HEK293T (cell line): ENCODE measurements around the gene CAPRIN1.

ENCODE experiments used
- CTCF ChIA-PET: fragments of 350-600 bp; formaldehyde crosslinking; extraction: SDS; loops from one replicate; lab custom pipeline; 2021; ENCODE audit warnings: antibody characterized with exemption, inconsistent platforms; lab: Yijun Ruan, JAX
- POLR2A ChIA-PET: fragments of 350-600 bp; formaldehyde crosslinking; extraction: SDS; loops from one replicate; lab custom pipeline; 2020; ENCODE audit warnings: antibody characterized with exemption, inconsistent platforms; lab: Yijun Ruan, JAX
- DNase-seq: peaks from one replicate; pipeline ENCODE4 v3.0.0; 2012; ENCODE audit warnings: mixed read lengths; ENCODE audit errors: extremely low spot score
- ARNT ChIP-seq: fragments of 450-650 bp; IDR thresholded peaks from 2 replicates; pipeline ENCODE4 v1.6.1; 2017; ENCODE audit warnings: mild to moderate bottlenecking
- BHLHE40 ChIP-seq: fragments of 450-650 bp; IDR thresholded peaks from 2 replicates; pipeline ENCODE4 v1.6.1; 2016; ENCODE audit warnings: mild to moderate bottlenecking, moderate library complexity, borderline replicate concordance
- CTBP1 ChIP-seq: fragments of 450-650 bp; IDR thresholded peaks from 2 replicates; pipeline ENCODE4 v1.6.1; 2016; ENCODE audit warnings: borderline replicate concordance
- ELF4 ChIP-seq: fragments of 450-650 bp; IDR thresholded peaks from 2 replicates; pipeline ENCODE4 v1.6.1; 2017; ENCODE audit warnings: antibody characterized with exemption
- FOXA1 ChIP-seq: fragments of 450-650 bp; IDR thresholded peaks from 2 replicates; pipeline ENCODE4 v1.6.1; 2016; ENCODE audit warnings: mild to moderate bottlenecking
- FOXK2 ChIP-seq: fragments of 450-650 bp; IDR thresholded peaks from 2 replicates; pipeline ENCODE4 v1.6.1; 2016; ENCODE audit warnings: mild to moderate bottlenecking
- FOXM1 ChIP-seq: fragments of 450-650 bp; IDR thresholded peaks from 2 replicates; pipeline ENCODE4 v1.6.1; 2017; ENCODE audit warnings: mild to moderate bottlenecking, borderline replicate concordance
- HDGF ChIP-seq: fragments of 450-650 bp; IDR thresholded peaks from 2 replicates; pipeline ENCODE4 v1.6.1; 2017; ENCODE audit warnings: antibody characterized with exemption, borderline replicate concordance
- L3MBTL2 ChIP-seq: fragments of 450-650 bp; conservative IDR thresholded peaks from 2 replicates; pipeline ENCODE4 v1.6.1; 2016; ENCODE audit warnings: mild to moderate bottlenecking
- LEF1 ChIP-seq: fragments of 450-650 bp; IDR thresholded peaks from 2 replicates; pipeline ENCODE4 v1.6.1; 2017; ENCODE audit warnings: mild to moderate bottlenecking, borderline replicate concordance
- NFRKB ChIP-seq: fragments of 450-650 bp; IDR thresholded peaks from 2 replicates; pipeline ENCODE4 v1.6.1; 2016; ENCODE audit warnings: mild to moderate bottlenecking, moderate library complexity
- SP1 ChIP-seq: fragments of 450-650 bp; IDR thresholded peaks from 2 replicates; pipeline ENCODE4 v1.6.1; 2017
- SUZ12 ChIP-seq: fragments of 450-650 bp; IDR thresholded peaks from 2 replicates; pipeline ENCODE4 v1.6.1; 2016; ENCODE audit warnings: mild to moderate bottlenecking
- TARDBP ChIP-seq: fragments of 450-650 bp; IDR thresholded peaks from 2 replicates; pipeline ENCODE4 v1.6.1; 2016
- ZNF384 ChIP-seq: fragments of 450-650 bp; IDR thresholded peaks from 2 replicates; pipeline ENCODE4 v1.6.1; 2016
- TF ChIP-seq, protein P1 (sequence below): fragments of 450-650 bp; IDR thresholded peaks from 2 replicates; pipeline ENCODE4 v1.6.1; 2016

The CAPRIN1 gene

DNA sequence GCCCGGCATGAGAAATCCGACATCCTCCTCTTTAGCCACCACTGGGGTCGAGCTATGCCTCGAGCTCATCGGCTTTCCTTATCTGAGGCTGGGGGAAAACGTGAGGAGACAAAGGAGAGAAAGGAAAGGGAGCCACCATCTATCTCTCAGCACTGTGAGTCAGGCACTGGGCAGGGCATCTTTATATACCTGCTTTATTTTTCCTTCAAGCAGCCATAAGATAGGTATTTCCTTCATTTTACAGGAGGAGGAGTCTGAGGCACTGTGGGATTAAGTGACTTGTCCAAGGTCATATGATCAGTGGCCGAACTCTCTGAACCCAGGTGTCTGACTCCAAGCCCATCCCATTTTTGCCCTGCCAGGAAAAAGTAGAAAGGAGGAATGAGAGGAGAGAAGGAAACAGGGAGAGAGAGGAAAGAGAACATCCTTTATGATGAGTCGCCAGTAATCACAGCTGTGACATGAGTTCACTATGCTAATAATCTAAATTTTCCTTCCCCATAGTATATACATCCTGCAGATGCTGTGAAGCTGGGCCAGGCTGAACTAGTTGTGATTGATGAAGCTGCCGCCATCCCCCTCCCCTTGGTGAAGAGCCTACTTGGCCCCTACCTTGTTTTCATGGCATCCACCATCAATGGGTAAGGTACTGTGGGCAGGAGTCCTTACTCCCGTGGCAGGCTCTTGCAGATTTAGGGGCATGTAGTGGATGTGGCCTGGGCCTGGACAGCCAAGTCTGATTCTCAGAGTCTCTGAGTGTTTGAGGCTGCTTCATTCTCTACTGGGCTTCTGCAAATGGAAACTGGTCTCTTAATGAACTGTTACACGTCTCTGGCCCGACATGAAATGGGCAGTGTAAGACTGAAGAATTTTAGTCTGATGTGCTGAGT is 75.7 kb downstream of the CAPRIN1 start:
- ChIA-PET POLR2A (no interaction called here), CTCF (no interaction called here)
- no peak for TF ChIP-seq FOXK2
- no peak for TF ChIP-seq HDGF
- TF ChIP-seq LEF1, result no peak
- no peak for TF ChIP-seq FOXM1
- no peak for TF ChIP-seq SP1
- TF ChIP-seq ZNF384, result no peak
- no peak for TF ChIP-seq FOXA1
- TF ChIP-seq, protein P1, sequence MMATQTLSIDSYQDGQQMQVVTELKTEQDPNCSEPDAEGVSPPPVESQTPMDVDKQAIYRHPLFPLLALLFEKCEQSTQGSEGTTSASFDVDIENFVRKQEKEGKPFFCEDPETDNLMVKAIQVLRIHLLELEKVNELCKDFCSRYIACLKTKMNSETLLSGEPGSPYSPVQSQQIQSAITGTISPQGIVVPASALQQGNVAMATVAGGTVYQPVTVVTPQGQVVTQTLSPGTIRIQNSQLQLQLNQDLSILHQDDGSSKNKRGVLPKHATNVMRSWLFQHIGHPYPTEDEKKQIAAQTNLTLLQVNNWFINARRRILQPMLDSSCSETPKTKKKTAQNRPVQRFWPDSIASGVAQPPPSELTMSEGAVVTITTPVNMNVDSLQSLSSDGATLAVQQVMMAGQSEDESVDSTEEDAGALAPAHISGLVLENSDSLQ, result no peak
- no peak for TF ChIP-seq L3MBTL2
- no peak for TF ChIP-seq BHLHE40
- no peak for TF ChIP-seq TARDBP
- TF ChIP-seq CTBP1, result no peak
- no peak for TF ChIP-seq NFRKB
- TF ChIP-seq SUZ12, result no peak
- no peak for DNase-seq

DNA sequence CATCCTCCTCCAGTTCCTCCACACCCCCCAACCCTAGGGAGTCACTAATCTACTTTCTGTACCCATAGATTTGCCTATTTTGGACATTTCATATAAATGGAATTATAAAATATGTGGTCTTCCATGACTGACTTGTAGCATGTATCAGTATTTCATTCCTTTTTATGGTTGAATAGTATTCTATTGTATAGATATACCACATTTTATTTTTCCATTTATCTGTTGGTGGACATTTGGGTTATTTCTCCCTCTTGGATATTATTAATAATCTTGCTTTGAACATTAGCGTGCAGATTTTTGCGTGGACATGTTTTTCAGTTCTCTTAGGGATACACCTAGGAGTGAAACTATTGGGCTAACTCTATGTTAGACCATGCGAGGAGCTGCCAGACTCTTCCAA is 77.3 kb downstream of the CAPRIN1 start:
- POLR2A ChIA-PET, result no interaction called here
- TF ChIP-seq FOXM1 (no peak), CTBP1 (no peak), FOXK2 (no peak), ELF4 (no peak), BHLHE40 (no peak)
- CTCF ChIA-PET, result no interaction called here
- no peak for DNase-seq

DNA sequence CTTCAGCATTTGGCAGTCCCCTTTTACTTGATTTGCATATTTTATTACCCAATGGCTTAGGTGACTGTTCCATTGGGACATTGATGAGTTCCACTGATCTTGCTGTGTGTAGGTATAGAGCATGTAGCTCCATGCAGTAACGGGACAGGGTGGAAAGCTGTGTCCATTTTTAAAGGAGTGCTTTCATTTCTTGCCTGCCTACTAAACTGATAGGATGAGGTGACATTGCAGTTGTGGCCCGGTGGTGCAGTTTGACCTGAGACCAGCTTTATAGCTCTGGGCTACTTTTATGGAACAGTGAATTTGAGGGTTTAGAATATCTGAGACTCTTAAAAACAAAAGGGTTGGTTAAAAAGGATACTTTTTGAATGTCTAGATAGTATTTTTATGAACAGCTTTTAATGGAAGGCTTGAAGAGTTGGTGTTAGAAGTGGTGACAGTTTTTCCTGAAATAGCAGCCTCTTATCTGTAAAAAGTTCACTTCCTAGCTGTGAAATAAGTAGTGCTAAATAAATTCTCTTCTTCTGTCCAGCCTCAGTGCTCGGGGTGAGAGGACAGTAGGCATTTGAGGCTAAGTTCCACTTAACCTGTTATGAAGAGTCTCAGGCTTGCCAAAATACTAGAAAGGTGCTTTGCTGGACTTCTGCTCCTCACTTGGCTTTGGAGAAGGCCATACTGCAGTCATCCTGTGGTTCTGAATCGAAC is 80.9 kb downstream of the CAPRIN1 start:
- TF ChIP-seq ARNT, result no peak
- DNase-seq, result no peak
- ChIA-PET POLR2A (no interaction called here), CTCF (no interaction called here)

DNA sequence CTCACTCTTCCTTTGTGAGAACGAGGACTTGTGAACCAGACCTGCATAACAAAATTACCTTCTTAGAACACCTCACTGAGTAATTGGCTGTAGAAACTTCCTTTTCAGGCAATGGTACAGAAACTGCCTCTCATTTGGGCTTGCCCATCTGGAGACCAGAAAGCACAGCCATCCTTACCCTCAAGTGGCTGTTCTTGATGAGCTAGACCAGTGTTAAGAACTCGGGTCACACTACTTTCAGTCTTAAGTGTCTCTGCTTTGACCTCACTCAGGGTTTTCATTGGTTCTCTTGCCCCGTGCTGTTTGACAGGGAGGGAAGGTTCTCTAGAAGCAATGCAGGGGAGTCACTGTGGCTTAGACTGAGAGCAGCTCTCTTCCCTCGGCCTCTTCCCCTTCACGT is 83.2 kb downstream of the CAPRIN1 start:
- TF ChIP-seq, protein P1, result no peak
- TF ChIP-seq ZNF384 (no peak), HDGF (no peak), FOXM1 (no peak)
- ChIA-PET CTCF (no interaction called here), POLR2A (no interaction called here)
- DNase-seq, result no peak

DNA sequence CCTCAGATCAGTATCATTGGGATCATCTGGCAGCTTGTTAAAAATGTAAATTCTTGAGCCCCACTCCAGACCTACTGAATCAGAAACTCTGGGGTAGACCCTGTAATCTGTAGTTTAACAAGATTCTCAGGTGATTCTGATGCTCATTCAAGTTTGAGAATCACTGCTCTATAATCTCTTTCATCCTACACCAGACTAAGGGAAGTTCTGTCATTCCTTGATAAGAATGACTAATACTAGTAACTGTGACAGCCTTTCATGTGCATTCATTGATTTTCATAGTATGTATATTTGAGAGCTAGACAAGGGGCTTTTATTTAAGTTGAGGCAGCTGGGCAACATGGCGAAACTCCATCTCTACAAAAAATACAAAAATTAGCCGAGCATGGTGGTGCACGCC is 83.9 kb downstream of the CAPRIN1 start:
- ChIA-PET POLR2A (no interaction called here), CTCF (interaction anchor here (0.9 kb wide), 1 partner anchor 14 kb away, joined by 9 read pairs; no protein-coding TSS in a partner anchor)
- TF ChIP-seq BHLHE40 (no peak), LEF1 (no peak), ELF4 (no peak), CTBP1 (no peak), SUZ12 (no peak)
- DNase-seq, result no peak

DNA sequence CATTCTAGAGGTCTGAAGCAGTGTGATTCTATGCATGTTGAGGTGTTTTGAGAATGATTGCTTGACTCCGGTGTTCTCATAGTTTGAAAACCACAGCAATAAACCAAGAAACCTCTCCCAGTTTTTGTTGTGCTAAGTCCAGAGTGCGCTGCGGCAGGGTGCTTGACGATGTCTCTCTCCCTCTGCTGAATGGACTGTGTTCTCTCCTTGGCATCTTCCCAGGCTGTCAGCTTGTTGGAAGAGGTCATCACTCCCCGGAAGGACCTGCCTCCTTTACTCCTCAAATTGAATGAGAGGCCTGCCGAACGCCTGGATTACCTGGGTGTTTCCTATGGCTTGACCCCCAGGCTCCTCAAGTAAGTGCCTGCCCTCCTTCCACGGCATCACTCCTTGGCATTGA is 84.9 kb downstream of the CAPRIN1 start:
- no peak for DNase-seq
- TF ChIP-seq FOXA1 (no peak), FOXM1 (no peak), ZNF384 (no peak), LEF1 (no peak), NFRKB (no peak), HDGF (no peak), TARDBP (no peak), FOXK2 (no peak), BHLHE40 (no peak), CTBP1 (no peak)
- ChIA-PET POLR2A (interaction anchor here (1.7 kb wide), 1 partner anchor 31 kb away, joined by 4 read pairs; the partner anchor contains the start of gene NAT10), CTCF (no interaction called here)

DNA sequence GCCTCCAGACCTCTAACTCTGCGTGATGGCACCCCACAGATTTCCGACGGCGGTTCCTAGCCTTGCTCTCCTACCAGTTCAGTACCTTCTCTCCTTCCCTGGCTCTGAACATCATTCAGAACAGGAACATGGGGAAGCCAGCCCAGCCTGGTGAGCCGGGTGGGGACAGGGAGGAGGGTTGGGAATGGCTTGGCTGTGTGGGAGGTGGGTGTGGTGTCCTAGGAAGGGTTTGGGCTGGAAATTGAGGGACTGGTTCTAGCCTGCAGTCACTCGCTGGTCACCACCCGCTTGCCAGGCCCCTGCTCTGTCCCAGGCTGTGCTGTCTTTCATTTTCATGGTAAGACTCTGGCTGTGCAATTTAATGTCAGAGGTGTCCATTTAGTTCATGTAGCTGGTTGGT is 87.8 kb downstream of the CAPRIN1 start:
- ChIA-PET POLR2A (no interaction called here), CTCF (no interaction called here)
- DNase-seq, result no peak
- TF ChIP-seq ZNF384 (no peak), FOXA1 (no peak), CTBP1 (no peak), SUZ12 (no peak), FOXK2 (no peak), LEF1 (no peak), NFRKB (no peak), L3MBTL2 (no peak), SP1 (no peak), HDGF (no peak), ARNT (no peak), FOXM1 (no peak), ELF4 (no peak), TARDBP (no peak), BHLHE40 (no peak)
- TF ChIP-seq, protein P1, result no peak
